Stimulated activated CD4-positive, alpha-beta T cell treated with anti-CD3 and anti-CD28 coated beads, Interleukin-12 subunit alpha, Interleukin-12 subunit beta, amount 100 ng/mL, for 4 hours (primary cell): ENCODE data around the gene ANKMY1.
A peak's percentile ranks its signal among the peaks of the same experiment; 100 is the strongest.

Source experiments
- DNase-seq: peaks from one replicate; pipeline ENCODE4 v3.0.0-alpha.2; 2020

The ANKMY1 gene

DNA sequence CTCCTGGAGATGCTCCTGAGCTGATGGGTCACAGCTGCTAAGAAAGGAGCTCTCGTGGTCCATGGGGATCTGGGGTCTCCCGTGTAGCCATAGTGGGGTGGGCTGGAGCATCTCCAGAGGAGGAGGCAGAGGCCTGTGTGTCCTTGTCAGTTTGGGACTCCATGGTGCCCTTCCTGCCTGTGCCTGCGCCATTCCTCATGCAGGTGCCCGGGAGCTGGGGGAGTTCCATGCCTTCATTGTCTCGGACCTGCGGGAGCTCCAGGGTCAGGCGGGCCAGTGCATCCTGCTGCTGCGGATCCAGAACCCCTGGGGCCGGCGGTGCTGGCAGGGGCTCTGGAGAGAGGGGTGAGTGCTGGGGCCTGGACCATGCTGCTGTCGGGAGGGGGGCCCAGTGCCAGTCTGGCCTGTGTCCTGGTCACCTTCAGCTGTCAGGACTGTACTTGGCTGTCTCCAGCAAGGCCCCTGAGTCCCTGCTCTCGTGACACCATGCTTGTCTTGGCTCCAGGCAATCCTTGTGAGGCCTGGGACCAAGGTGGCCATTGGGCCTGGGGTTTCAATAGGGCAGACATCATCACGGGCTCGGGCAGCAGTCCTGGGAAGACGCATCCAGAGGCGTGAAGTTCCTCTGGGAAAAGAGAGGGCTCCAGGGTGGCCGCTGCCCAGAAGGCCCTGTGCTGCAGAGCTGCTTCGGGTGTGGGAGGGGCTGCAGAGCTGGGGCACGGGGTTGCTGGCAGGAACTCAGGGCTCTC is 36.1 kb upstream of the ANKMY1 start:
- no peak for DNase-seq

DNA sequence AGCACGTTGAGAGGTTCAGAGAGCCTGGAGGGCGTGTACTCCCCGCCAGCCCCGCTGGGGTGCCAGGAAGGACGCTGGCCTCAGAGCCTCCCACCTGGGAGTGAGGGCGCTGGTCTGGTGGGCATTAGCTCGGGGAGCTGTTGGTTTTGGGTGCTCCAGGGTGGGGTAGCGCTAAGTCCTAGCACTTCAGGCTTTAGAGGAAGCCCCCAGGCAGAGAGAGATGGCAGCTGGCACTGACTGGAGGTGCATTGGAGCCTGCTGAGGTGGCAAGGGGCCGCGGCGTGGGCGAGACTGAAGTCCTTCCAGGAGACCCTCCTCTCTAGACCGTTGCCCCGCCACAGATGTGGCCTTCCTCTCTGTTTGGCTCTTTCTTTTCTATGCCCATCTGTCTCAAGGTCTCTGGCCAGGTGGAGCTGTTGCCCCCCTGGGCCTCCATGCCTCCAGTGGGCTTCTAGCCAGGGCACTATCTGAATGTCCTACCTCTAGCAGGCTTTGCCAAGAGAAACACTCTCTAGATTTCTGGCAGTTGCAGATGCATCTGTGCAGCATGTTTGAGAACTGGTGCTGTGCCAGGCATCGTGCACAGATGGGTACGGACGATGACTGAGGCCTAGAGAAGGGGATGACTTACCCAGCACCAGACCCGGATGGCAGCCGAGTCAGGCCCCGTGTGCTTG is 35.4 kb upstream of the ANKMY1 start:
- DNase-seq: no peak

DNA sequence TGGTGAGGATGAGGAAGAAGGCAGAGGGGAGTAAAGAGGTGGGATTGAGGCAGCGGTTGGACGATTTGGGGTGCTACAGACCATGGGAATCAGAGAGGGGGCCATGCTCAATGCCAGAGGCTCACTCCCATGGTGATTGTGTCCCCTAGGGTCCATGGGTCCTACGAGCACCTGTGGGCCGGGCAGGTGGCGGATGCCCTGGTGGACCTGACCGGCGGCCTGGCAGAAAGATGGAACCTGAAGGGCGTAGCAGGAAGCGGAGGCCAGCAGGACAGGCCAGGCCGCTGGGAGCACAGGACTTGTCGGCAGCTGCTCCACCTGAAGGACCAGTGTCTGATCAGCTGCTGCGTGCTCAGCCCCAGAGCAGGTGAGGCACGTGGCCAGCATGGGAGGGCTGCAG is 34.0 kb upstream of the ANKMY1 start:
- no peak for DNase-seq

DNA sequence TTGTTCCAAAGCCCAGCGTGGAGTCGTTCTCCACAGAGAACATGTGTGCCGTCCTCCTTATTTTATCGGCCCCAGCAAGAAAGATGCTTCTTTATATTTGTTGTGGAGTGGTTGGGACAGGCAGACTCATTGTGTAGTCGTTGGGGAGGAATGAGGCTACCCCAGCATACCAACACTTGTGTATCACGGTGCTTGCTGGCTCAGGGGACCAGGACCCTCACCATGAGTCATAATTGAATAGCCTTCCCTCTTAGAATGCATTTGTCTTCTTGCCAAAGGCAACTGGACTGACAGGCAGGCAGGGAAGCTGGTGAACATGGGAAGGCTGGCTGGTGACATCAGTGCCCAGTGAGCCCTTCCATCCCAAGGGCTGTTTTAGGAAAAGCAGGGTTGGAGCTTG is 33.4 kb upstream of the ANKMY1 start:
- no peak for DNase-seq

DNA sequence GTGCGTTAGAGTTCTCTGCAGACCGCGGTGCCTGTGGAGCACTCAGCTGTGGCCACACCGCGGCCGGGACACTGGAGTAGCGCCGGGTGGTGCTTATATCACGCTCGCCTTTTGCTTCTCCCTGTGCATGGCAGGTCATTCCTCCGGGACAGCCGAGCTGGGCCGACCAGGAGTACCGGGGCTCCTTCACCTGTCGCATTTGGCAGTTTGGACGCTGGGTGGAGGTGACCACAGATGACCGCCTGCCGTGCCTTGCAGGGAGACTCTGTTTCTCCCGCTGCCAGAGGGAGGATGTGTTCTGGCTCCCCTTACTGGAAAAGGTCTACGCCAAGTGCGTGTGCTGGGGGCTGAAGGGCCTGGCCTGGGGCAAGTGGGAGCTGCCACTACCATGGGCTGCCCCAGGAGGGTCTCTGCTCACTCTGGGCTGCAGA is 32.9 kb upstream of the ANKMY1 start:
- DNase-seq: no peak

DNA sequence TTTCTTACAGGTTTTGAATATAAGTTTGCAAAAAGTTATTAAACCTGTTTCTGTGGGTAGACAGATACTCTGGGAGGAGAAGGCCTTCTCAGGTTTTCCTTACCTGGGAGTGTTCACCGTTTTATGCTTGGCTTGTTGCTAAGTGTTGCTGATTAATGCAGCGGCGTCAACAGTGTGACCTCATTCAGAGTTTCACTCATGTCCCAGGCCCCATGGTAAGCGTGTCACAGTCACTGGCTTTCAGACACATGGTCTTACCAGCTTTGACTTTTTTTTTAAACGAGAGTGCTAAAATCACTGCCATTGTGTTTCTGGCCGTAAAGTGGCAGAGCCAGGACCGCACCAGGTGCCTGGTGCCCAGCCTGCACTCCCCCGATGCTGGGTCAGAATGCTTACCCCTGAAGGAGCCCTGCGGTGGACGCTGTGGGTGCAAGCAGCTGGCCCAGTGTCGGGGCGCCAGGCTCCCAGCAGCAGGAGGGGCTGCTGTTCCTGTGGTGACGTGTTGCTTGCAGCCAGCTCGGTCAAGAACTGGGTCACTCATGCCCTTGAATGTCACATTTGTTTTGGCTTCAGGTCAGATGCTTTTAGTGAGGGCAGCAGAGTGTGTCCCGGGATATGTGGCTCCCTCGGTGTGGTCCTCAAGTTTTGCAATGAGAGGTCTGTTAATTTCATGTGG is 32.2 kb upstream of the ANKMY1 start:
- no peak for DNase-seq

DNA sequence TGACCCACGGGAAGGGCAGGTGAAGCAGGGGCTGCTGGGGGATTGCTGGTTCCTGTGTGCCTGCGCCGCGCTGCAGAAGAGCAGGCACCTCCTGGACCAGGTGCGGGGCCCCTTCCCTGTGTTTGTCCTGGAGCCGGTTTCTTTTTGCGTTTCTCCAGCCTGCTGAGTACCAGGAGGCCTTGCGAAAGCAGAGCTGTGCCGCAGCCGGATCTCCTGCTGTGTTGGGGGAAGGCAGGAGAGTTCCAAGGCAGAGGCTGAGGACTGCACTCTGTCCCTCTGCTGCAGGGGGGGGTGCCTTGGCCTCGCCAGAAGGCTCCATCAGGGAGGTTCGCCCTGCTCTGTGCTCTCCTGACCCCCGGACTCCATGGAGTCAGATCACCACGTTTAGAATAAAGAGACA is 31.6 kb upstream of the ANKMY1 start:
- DNase-seq: no peak

DNA sequence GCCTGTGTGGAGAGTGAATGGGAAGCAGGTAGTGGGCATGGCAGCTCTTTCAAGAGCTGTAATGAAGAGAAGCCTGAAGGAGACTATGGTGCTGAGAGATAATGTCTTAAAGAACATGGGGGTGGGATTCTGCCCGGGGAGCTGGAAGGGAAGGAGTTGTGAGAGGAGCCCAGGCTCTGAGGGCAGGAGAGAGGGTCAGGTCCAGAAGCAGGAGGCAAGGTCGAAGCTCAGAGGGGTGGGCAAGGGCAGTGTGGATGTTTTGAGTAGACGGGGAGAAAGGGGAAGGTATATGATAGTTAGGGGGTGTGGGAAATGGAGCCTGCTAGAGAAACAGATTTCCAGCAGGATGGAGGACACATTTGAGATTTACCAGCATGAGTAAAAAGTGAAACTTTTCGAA is 30.9 kb upstream of the ANKMY1 start:
- DNase-seq: no peak

DNA sequence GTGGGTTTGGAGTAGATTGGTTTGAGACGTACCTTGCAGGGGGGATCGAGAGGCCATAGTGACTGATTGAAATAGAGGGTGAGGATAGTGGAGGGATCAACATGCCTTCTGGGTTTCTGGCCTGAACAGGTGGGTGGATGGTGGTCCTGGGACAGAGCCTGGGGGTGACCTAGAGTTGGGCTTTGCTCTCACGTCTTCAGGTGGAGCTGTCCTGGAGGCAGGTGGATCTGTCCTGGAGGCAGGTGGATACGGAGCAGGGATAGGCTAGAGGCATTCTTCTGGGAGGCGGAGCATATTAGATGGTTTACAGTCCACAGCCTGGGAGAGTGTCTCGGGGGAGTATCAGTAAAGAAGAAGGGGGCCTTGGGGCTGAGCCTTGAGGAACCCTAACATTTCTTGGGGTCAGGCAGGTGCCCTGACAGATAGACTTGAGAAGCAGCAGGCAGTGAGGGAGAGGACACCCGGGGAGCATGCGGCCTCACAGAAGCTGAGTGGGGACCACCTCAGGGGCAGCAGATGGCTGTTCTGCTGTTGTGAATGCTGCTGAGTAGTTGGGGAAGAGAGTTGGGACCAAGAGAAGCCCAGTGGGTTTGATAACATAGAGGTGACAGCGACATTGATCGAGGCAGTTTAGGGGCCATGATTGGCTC is 30.3 kb upstream of the ANKMY1 start:
- no peak for DNase-seq

DNA sequence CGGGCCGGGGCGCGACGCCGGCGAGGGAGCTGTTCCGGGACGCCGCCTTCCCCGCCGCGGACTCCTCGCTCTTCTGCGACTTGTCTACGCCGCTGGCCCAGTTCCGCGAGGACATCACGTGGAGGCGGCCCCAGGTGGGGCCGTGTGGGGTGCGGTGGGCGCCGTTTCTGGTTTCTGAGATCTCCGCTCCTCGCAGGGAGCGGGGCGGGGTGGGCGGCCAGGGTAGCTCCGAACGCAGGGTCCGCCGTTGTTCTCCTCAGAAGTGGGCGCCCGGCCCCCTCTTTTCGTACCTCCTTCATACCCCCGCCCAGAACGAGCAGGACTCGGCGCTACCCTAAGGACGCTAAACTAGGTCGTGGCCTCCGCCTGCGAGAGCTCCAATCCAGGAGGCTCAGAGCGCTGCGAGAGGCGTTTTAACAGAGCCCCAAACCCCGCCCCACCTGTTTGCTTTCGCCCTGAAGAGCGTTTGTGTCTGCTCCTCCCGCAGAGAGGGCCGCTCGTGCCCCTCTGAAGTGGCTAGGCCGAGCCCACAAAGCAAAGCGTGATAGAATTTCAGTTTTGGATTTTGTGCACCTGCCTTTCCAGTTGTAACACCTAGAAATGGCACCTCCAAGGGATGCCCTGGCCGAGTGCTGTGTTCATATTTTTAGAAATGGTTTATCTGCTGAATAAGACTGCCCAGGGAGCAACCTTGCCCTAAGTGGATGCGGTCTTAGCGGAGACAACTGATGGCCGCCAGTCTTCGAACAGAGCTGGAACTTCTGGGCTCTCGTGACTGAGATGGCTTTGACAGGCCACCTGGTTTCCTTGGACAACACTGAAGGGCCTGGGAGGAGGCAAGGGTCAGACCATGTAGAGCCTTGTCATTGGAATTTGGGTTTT is 29.4 kb upstream of the ANKMY1 start:
- DNase-seq: peak; percentile 45

DNA sequence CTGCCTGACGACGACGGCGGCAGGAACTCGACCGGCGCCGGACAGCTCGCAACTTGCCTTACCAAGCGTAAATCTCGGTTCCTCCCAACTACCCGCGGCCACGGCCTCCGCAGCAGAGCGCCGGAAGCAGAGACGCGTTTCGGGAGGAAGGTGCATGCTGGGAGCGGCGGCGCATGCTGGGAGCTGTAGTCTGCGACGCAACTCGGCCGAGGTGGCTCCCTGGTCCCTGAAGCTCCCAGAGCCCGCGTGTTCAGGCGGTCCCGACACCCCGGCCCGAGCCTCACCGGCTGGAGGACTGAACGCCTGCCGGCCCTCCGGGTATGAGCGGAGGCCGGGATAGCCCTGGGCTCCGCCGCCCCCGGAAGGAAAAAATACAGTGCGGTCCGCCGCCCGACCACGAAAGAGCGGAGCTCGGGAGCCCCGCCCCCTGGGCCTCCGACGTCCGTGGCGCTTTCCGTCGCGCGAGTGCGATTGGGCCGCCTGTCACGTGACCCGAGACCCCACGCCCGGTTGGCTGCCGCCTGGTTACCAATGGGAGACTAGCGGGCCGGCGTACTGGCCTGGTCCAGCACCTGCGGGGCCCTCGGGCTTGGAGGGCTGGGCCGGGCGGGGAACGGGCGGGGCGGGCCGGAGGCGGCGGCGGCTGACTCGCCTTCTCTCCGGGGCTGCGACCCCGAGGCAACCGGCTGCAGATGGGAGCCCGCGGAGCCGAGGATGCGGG is 28.6 kb upstream of the ANKMY1 start, which contains the start of gene CAPN10:
Gene CAPN10 (plus strand): TSS at position 537 of the 721 bp plus-strand sequence. CDS start 178 bp downstream, at position 715.
- peak; percentile 95 for DNase-seq

DNA sequence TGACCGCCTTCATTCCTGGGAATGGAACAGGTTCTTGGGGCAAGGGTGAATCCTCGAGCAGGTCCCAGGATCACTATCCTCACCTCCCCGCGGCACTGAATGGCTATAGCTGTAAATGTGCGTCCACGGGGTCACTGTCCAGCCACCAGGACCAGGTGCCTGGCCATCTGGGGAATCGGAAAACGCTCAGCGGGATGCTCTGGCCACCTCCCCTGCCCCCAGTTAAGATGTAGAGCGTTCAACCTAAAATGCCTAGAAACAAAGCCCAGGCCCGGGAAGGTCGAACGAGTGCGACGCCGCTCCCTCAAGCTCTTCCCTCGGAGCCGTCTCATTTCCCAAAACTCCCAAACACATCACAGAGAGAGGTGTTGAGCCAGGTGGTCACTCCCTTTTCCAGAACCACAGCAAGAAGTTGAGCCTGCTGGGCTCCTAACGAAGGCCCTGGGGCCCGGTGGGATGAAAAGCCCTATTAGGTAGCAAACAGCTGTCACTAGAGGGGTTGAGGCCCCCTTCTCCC is 28.0 kb upstream of the ANKMY1 start:
- no peak for DNase-seq

DNA sequence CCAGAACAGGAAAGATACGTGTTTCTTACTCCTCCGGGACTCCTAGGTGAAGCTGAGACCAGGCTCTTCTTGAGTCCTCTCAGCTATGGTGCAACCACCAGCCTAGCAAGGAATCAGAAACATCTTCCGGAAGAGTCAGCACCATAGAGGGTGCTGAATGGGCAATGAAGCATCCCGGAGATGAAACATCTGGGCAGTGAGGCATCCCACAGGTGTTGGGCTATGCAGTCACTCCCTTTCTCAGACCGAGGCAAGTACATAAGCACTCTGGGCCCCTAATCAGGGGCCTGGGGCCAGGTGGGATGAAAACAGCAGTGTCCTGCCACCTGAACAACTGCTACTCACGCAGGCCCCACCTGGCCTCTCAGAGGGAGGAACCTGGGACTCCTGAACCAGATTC is 27.3 kb upstream of the ANKMY1 start:
- no peak for DNase-seq

DNA sequence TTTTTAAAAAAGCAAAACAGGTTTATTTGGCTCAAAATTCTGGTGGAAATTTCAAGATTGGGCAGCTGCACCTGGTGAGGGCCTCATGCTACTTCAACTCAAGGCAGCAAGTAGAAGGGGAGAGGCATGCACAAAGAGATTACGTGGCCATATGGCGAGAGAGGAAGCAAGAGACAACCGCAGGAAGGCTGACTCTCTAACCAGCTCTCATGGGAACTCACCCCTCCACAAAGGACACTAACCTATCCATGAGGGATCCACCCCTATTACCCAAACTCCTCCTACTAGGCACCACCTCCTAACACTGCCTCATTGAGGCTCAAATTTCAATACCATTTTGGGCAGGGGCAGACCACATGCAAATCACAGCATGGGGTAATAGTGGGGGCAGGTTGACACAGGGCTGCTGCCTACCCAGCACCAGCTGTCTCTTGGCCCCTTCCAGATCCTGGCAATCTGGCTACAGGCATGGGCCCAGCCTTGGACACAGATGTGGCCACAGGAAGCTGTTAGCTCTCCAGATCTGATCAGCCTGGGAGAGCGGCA is 26.8 kb upstream of the ANKMY1 start:
- no peak for DNase-seq

DNA sequence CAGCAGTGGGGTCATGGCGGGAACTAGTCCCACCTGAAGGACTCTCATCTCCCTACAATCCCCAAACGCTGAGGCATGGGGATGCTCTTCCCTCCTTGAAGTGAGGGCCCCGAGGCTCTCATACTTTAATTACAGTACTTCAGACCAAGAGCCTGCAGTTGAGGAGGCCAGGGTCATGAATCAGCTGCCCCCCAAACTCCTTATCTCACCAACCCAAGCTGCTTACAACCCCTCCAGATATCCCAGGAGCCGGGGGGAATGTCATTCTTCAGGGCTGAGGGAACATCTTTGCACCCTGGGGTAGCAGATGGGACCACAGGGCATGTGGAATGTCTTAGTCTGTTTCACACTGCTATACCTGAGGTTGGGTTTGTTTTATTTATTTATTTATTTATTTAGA is 26.0 kb upstream of the ANKMY1 start:
- no peak for DNase-seq

DNA sequence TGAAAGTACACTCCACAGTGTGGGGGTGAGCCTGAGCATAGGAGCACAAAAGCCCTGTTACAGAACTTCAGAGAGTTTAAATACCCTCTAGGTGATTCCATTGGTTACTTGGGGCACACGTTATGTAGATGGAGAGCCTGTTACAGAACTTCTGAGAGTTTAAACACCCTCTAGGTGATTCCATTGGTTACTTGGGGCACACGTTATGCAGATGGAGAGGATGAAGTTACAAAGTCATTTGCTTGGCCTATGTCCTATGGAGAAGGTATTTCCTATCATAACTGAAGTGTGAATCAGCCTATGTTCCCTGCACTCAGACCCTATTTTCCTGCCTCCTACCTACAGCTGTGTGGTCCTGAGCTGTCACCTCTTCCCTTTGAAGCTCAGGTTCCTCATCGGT is 25.0 kb upstream of the ANKMY1 start:
- no peak for DNase-seq

DNA sequence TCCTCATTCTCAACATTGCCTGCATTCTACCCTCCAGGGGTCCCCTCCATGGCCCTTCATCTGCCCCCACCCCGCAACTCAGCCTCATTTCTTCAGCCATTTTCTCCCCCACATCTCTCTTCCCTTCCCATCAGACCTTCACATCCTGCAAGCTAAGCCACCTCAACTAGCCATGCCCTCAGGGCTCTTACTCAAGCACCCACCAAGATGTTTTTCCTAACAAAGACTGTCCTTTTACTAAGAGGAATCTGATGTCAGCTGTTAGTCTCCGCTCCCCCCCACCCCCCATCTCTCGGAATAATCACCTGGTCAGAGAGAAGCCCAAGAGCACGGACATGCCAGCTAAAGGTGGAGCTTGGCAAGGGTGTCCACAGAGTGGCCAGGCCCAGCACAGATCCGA is 24.0 kb upstream of the ANKMY1 start:
- DNase-seq: no peak

DNA sequence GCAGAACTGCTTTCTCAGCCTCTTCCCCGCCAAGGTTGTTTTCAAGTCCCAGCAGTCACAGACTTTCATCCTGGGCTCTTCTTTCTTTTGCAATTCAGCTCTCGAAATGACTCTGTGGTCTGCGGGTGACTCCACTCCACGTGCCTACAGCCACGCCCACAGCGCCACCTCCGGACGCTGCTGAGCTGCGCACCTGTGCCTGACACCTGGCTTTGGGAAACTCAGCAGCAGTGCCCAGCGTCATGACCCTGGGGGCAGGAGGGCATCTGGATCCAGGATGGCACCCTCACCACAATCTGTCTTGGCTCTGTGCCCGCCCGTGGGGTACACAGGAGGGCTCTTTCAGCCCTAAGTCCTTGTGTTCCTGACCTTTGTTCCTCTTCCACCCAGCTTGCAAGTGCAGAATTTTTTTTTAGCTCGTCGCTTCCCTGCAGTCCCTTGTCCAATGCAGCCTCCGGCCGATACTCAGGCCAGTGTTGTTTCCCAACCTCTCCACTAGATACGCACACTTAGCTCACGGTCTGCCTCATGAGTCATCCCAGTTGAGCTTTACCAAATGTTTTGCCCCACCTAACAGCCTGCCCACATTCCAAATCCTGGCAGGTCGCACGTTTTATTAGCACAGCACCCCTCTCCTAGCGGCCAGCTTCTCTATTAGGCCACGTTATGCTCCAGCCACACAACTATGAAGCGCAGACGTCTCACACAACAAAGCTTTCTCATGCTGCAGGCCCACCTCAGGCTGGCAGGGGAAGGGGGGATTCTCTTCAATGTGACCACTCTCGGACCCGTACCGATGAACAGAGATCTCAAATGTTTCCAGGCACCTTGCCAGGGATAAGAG is 22.2 kb upstream of the ANKMY1 start:
- DNase-seq: peak; percentile 70

DNA sequence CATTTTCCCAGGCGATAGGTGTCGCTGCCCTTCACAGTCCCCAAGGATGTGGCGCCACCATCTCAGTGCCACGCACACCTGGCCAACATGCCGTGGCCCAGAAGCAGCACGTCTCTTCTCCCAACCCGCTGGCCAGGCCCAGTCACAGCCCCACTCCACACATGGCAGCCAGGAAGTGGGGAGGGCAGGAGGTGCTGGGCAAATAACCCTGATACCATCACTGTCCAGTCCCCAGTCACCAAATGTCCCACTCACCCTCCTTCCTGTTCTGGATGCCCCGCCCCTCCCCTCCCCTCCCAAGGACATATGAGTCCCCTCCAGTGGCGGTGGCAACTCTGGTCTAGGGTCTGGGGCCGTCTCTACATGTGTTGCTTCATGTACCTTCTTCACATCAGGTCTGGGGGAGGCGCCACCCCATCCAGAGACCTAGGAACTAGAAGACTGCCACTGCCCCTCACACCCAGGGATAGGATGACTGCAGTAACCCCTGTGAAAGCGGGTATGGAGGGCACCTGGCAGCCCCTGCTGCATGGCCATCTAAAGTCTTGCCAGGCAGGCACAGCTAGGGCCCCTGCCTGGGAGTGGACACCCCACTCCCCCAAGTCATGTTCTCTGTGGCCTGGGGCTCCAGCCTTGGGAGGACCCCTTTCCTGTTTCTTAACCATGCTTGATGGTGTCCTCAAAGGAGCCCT is 21.4 kb upstream of the ANKMY1 start:
- no peak for DNase-seq

DNA sequence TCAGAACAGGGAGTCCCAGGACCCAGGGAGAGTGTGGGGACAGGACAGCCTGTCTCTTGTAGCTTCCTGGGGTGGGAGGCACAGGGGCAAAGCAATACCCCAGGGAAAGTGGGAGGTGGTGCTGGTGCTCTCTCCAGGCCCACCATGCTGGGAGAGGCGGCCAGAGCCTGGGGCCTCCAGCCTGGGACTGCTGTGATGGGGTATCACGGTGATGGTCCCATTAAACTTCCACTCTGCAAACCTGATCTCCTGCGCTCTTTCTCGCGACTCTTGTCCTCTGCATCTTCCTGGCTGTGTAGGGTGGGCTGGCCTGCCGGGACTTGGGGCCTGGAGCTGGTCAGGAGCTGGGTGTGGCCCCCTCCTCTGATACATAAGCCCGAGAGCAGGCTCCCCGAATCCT is 20.7 kb upstream of the ANKMY1 start:
- no peak for DNase-seq
